Esophagus muscularis mucosa (tissue), 4 donors: ENCODE data around the gene IQCH. TPM values are rescaled to one million over a fixed set of nuclear protein-coding genes. Genes with fewer than 3 reads are reported as not detected.

Experiments used
- DNase-seq: peaks from one replicate; pipeline ENCODE4 v3.0.0-alpha.2; 2017; ENCODE audit errors: extremely low spot score
- H3K27ac ChIP-seq, 4 donors: fragments of 200-600 bp; sonication (generic); replicated peaks in 1 of 4; 1 replicate in 3 of 4; 2 replicates in 1 of 4; pipeline ENCODE4 v1.5.1; 2016 to 2019; ENCODE audit warnings: mild to moderate bottlenecking in 1 of 4
- H3K27me3 ChIP-seq, 4 donors: fragments of 200-600 bp; sonication (generic); one replicate each; pipeline versions ENCODE4 v1.5.1 to v1.6.0; 2016 to 2019
- H3K36me3 ChIP-seq, 4 donors: fragments of 200-600 bp; sonication (generic); one replicate each; pipeline ENCODE4 v1.5.1; 2016 to 2019
- H3K4me1 ChIP-seq, 4 donors: fragments of 200-600 bp; sonication (generic); one replicate each; pipeline ENCODE4 v1.5.1; 2016 to 2019
- H3K4me3 ChIP-seq, 4 donors: fragments of 200-600 bp; sonication (generic); 1 replicate in 2 of 4; 2 replicates in 2 of 4; pipeline ENCODE4 v1.5.1; 2016 to 2019; ENCODE audit warnings: mild to moderate bottlenecking in 4 of 4, moderate library complexity in 1 of 4
- H3K9me3 ChIP-seq, 4 donors: fragments of 200-600 bp; sonication (generic); 1 replicate in 3 of 4; 2 replicates in 1 of 4; pipeline ENCODE4 v1.5.1; 2016 to 2019
- CTCF ChIP-seq, 3 experiments: fragments of 200-600 bp in 2 of 3; fragments of 450-650 bp in 1 of 3; sonication (generic) in 2 of 3; IDR thresholded peaks; one replicate each; pipeline ENCODE4 v1.5.1; 2017 to 2019; ENCODE audit warnings: antibody characterized with exemption in 3 of 3, mild to moderate bottlenecking in 2 of 3, moderate library complexity in 1 of 3
- EP300 ChIP-seq: sonication (generic); formaldehyde crosslinking; IDR thresholded peaks from one replicate; pipeline ENCODE4 v1.6.1; 2017; ENCODE audit warnings: antibody characterized with exemption
- POLR2A ChIP-seq: fragments of 450-650 bp; IDR thresholded peaks from one replicate; pipeline ENCODE4 v1.6.1; 2017; ENCODE audit warnings: antibody characterized with exemption, moderate library complexity, mild to moderate bottlenecking, low read depth
- POLR2AphosphoS5 ChIP-seq, 2 donors: sonication (generic); formaldehyde crosslinking; IDR thresholded peaks; one replicate each; pipeline ENCODE4 v1.6.1; 2017; ENCODE audit warnings: antibody characterized with exemption in 2 of 2
- WGBS: methylation state at CpG from one replicate; pipeline ENCODE4 v1.1.5; 2018; 5-methylcytosine and 5-hydroxymethylcytosine counted together
- intact Hi-C: fragments of 100-400 bp; cut with DNase I; formaldehyde crosslinking; loops from one replicate; pipeline ENCODE4 v1.15.1; 2023
- total RNA-seq, 4 donors: library from RNA; depleted of rRNA; stranded (reverse); fragments of >200 nt; gene quantifications; one replicate each; pipeline versions ENCODE4 v1.1.0 to v1.2.1, GENCODE V29; 2016

IQCH gene
- total RNA-seq, 4 donors from 2014 or later = 0.58 to 2.4 (median 1.2) TPM

DNA sequence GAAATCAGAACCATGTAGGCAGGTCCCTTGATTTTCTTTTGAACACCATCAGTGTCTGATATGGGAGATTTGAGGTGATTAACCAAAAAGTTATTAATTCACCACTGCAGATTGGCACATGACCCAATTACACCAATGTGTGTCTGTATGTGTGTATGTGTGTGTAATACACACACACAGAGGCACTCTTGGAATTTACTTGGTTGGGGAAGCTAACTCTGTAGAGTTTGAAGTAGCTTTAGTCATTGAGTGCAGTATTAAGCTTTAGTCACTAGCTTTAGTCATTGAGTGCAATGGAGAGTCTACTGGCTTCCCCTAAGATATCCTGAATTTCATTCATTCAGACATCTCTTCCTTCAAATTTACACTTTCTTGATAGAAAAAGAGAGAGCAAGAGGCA lies 156.9 kb downstream of the IQCH start:
- no peaks in the 10 kb centered on the region for H3K9me3 ChIP-seq
- no peak for DNase-seq
- intact Hi-C loops = no loop called here
- TF ChIP-seq EP300 (no peak), POLR2AphosphoS5 (IDR thresholded peaks at IDR 0.05) (no peak)
- H3K27ac ChIP-seq = no peak overlapping the region
- H3K27me3 ChIP-seq = no peaks in the 10 kb centered on the region
- peaks cover 0 to 7% (median 3%) of the 10 kb centered on the region in 4 donors for H3K4me1 ChIP-seq
- no peak overlapping the region for H3K4me3 ChIP-seq
- no peaks in the 10 kb centered on the region for H3K36me3 ChIP-seq

DNA sequence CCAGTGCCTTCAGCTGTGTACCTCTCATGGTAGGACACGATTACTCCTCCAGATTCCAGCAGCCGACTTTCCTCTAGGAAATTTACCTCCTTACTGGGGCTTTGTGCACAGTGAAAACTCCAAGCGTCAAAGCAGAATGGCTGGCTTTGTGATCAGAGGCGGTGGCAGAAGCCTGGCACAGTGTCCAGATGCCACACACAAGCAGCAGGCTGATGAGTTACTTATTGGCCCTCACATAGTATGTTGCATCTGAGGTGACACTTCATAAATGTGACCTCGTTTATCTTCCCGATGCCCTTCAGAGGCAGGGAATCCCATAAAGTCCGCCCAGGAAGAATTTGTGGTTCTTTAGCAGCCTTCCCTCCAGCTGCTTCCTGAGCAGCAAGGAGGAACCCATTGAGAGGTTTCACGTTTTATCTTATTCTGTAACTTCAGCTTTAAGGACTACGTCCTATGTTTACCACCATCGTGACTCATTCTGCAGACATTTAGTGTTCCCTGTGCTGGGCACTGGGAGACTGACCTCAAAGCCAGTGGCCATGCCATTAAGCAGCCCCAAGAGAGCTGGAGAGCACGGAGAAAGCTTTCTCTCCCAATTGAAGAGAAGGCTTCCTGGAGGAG lies 159.3 kb downstream of the IQCH start:
- DNase-seq = no peak
- Histone ChIP-seq H3K4me1 (peaks cover 0 to 6% (median 3%) of the 10 kb centered on the region in 4 donors), H3K4me3 (no peak overlapping the region), H3K27ac (no peak overlapping the region), H3K27me3 (no peaks in the 10 kb centered on the region), H3K9me3 (no peaks in the 10 kb centered on the region), H3K36me3 (no peaks in the 10 kb centered on the region)
- intact Hi-C loops = no loop called here
- TF ChIP-seq POLR2AphosphoS5 (IDR thresholded peaks at IDR 0.05) (no peak), EP300 (no peak), POLR2A (no peak), CTCF (IDR thresholded peaks at IDR 0.05) (no peak)
- WGBS = 67% methylated on average over 11 of the region's 11 CpGs

GRCh38 chr15:67415181-67415580 lies 160.6 kb downstream of the IQCH start:
- Histone ChIP-seq H3K9me3 (no peaks in the 10 kb centered on the region), H3K4me1 (peaks cover 0 to 6% (median 0%) of the 10 kb centered on the region in 4 donors), H3K27ac (no peak overlapping the region), H3K27me3 (no peaks in the 10 kb centered on the region), H3K4me3 (no peak overlapping the region), H3K36me3 (peaks cover 0 to 2% (median 0%) of the 10 kb centered on the region in 4 donors)
- WGBS = 96% methylated on average over 7 of the region's 7 CpGs
- intact Hi-C loops = no loop called here
- no peak for DNase-seq
- TF ChIP-seq POLR2AphosphoS5 (IDR thresholded peaks at IDR 0.05) = no peak
- TF ChIP-seq POLR2A = no peak
- TF ChIP-seq CTCF (IDR thresholded peaks at IDR 0.05) = no peak
- TF ChIP-seq EP300 = no peak

DNA sequence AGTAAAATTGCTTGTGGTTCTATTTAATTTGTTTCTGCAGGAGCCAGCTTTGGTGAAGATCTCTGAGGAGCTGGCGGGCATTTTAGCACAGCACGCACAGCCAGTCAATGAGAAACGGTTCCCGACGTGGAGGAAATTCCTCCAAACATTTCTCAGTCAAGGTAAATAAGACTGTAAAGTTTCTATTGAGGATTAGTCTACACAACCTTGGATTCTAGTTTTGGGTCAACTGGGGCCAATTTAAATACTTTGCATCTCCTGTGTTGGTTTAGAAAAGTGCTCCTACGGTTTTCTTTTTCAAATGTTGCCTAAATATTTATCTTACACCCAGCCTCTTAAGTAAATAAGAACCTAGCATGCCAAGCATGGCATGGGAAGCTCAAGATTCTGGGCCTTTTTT lies 162.3 kb downstream of the IQCH start:
- no peak overlapping the region for H3K27ac ChIP-seq
- H3K4me3 ChIP-seq = no peak overlapping the region
- peaks cover 0 to 5% (median 0%) of the 10 kb centered on the region in 4 donors for H3K36me3 ChIP-seq
- no peak for TF ChIP-seq POLR2A
- no peak for TF ChIP-seq CTCF (IDR thresholded peaks at IDR 0.05)
- no peak for TF ChIP-seq EP300
- no peak for TF ChIP-seq POLR2AphosphoS5 (IDR thresholded peaks at IDR 0.05)
- no peak for DNase-seq
- peaks cover 0 to 6% (median 0%) of the 10 kb centered on the region in 4 donors for H3K4me1 ChIP-seq
- 72% methylated on average over 6 of the region's 6 CpGs for WGBS
- H3K9me3 ChIP-seq = no peaks in the 10 kb centered on the region
- intact Hi-C loops = no loop called here
- no peaks in the 10 kb centered on the region for H3K27me3 ChIP-seq

DNA sequence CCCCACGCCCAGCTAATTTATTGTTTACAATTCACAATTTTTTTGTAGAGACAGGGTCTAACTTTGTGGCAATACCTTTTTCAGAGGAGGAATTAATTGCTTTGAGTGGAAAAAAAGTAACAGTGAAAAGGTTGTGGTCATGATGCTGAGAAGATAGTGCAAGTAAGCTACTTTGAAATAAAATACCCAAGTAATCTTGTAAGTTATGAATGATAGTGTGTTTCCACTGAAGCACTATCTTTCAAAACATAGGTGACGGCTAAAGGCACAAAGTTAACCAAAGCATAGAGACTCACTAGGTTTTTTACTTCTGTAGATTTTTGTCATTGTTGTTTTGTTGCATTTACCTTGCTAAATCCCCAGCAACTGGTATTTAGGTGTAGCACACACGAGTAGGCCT lies 165.1 kb downstream of the IQCH start:
- no peaks in the 10 kb centered on the region for H3K4me1 ChIP-seq
- 89% methylated on average over 3 of the region's 3 CpGs for WGBS
- H3K27ac ChIP-seq = no peak overlapping the region
- intact Hi-C loops = no loop called here
- peaks cover 0 to 5% (median 0%) of the 10 kb centered on the region in 4 donors for H3K36me3 ChIP-seq
- H3K9me3 ChIP-seq = no peaks in the 10 kb centered on the region
- no peak for DNase-seq
- H3K27me3 ChIP-seq = no peaks in the 10 kb centered on the region
- H3K4me3 ChIP-seq = no peak overlapping the region
- no peak for TF ChIP-seq POLR2AphosphoS5 (IDR thresholded peaks at IDR 0.05)

DNA sequence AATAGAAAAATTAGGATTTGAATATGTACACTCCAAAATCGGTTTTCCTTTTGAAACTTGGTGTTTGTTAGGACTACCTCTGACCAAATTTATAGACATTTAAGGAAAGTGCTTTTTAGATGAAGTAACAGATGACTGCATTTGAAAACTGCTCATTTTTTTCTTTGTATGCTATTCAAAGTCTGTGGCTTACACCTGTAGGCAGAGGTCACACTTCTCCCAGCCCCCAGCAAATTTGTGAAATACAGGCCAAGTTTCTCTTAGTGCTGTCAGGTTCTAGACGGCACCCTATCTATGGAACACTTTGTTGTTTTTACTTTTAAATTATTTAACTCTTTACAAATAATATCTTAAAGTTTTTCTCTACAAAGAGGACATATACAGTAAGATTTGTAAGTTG lies 165.6 kb downstream of the IQCH start:
- Histone ChIP-seq H3K36me3 (peaks cover 0 to 5% (median 0%) of the 10 kb centered on the region in 4 donors), H3K27ac (no peak overlapping the region), H3K9me3 (no peaks in the 10 kb centered on the region), H3K4me1 (no peaks in the 10 kb centered on the region), H3K27me3 (no peaks in the 10 kb centered on the region), H3K4me3 (no peak overlapping the region)
- TF ChIP-seq POLR2AphosphoS5 (IDR thresholded peaks at IDR 0.05) (no peak), CTCF (IDR thresholded peaks at IDR 0.05) (no peak), EP300 (no peak), POLR2A (no peak)
- intact Hi-C loops = no loop called here
- DNase-seq = no peak
- 78% methylated on average over 2 of the region's 2 CpGs for WGBS
